GM23338 (cell line): Measurements from ENCODE around the gene OR2F2. TPM values are rescaled to one million over a fixed set of nuclear protein-coding genes. Genes with fewer than 3 reads are reported as not detected.

Experiments used
- ATAC-seq: fragments of 200-7000 bp; cut with Tn5 transposase; 3 replicates; pipeline ENCODE4 v1.9.1; 2020
- DNase-seq: peaks from one replicate; pipeline ENCODE4 v3.0.0-alpha.2; 2015; ENCODE audit warnings: low spot score
- H2AFZ ChIP-seq: fragments of 200-600 bp; sonication (generic); 2 replicates; pipeline ENCODE4 v1.8.0; 2016; ENCODE audit warnings: antibody characterized with exemption, mild to moderate bottlenecking, moderate library complexity
- H3F3A ChIP-seq: fragments of 200-600 bp; sonication (generic); replicated peaks from 2 replicates; pipeline ENCODE4 v1.8.0; 2017; ENCODE audit warnings: antibody characterized with exemption, mixed run types, low read depth
- H3K27ac ChIP-seq: fragments of 200-600 bp; sonication (generic); 2 replicates; pipeline ENCODE4 v1.6.1; 2016; ENCODE audit warnings: low read depth
- H3K27me3 ChIP-seq: fragments of 200-600 bp; sonication (generic); 2 replicates; pipeline ENCODE4 v1.8.0; 2016; ENCODE audit warnings: mild to moderate bottlenecking, mixed run types, moderate library complexity; ENCODE audit not compliant: insufficient read depth
- H3K36me3 ChIP-seq: fragments of 200-600 bp; sonication (generic); 2 replicates; pipeline ENCODE4 v1.8.0; 2016; ENCODE audit warnings: mild to moderate bottlenecking; ENCODE audit not compliant: insufficient read depth
- H3K4me1 ChIP-seq: fragments of 200-600 bp; sonication (generic); 2 replicates; pipeline ENCODE4 v1.8.0; 2016; ENCODE audit warnings: mild to moderate bottlenecking, moderate library complexity; ENCODE audit not compliant: insufficient read depth
- H3K4me2 ChIP-seq: fragments of 200-600 bp; sonication (generic); 2 replicates; pipeline ENCODE4 v1.7.1; 2017; ENCODE audit warnings: mixed run types
- H3K4me3 ChIP-seq: fragments of 200-600 bp; sonication (generic); 2 replicates; pipeline ENCODE4 v1.6.1; 2016; ENCODE audit warnings: mixed run types
- H3K79me2 ChIP-seq: fragments of 200-600 bp; sonication (generic); replicated peaks from 2 replicates; pipeline ENCODE4 v1.8.0; 2017; ENCODE audit warnings: mild to moderate bottlenecking; ENCODE audit not compliant: insufficient read depth
- H3K9me2 ChIP-seq: fragments of 200-600 bp; sonication (generic); 2 replicates; pipeline ENCODE4 v1.8.0; 2017; ENCODE audit not compliant: insufficient read depth
- H4K20me1 ChIP-seq: fragments of 200-600 bp; sonication (generic); replicated peaks from 2 replicates; pipeline ENCODE4 v1.8.0; 2017; ENCODE audit warnings: mild to moderate bottlenecking; ENCODE audit not compliant: insufficient read depth
- H3K27ac Mint-ChIP-seq: 2 replicates; pipeline ENCODE4 v1.8.0; 2020; ENCODE audit warnings: inconsistent platforms, mild to moderate bottlenecking, moderate library complexity, mixed read lengths
- H3K27me3 Mint-ChIP-seq: 3 replicates; pipeline ENCODE4 v1.8.0; 2022; ENCODE audit warnings: low read depth, mild to moderate bottlenecking, moderate library complexity, mixed read lengths, inconsistent platforms; ENCODE audit not compliant: insufficient read depth, poor library complexity
- H3K36me3 Mint-ChIP-seq: 3 replicates; pipeline ENCODE4 v1.8.0; 2021; ENCODE audit warnings: low read depth, mild to moderate bottlenecking, inconsistent platforms, moderate library complexity, mixed read lengths
- H3K4me1 Mint-ChIP-seq: 3 replicates; pipeline ENCODE4 v1.8.0; 2020; ENCODE audit warnings: mild to moderate bottlenecking, inconsistent platforms, mixed read lengths
- H3K4me3 Mint-ChIP-seq: 3 replicates; pipeline ENCODE4 v1.8.0; 2021; ENCODE audit warnings: moderate library complexity, mild to moderate bottlenecking, inconsistent platforms, mixed read lengths
- H3K9me3 Mint-ChIP-seq: 3 replicates; pipeline ENCODE4 v1.8.0; 2020; ENCODE audit warnings: moderate library complexity, mild to moderate bottlenecking, inconsistent platforms, mixed read lengths
- CREB1 ChIP-seq: fragments of 250-450 bp; sonication (Bioruptor Pico); IDR thresholded peaks from 2 replicates; pipeline ENCODE4 v1.5.0; 2020; ENCODE audit warnings: low read depth, mild to moderate bottlenecking, moderate library complexity
- CTCF ChIP-seq, 2 experiments: fragments of 200-600 bp in 1 of 2; sonication (generic) in 1 of 2; conservative IDR thresholded peaks; 2 replicates each; pipeline versions ENCODE4 v1.5.1 to v1.6.1; 2016 to 2017; ENCODE audit warnings: antibody characterized with exemption in 2 of 2, low read depth in 2 of 2, mild to moderate bottlenecking in 2 of 2, moderate library complexity in 1 of 2
- EZH2phosphoT487 ChIP-seq: fragments of 200-600 bp; sonication (generic); IDR thresholded peaks from one replicate; pipeline ENCODE4 v1.8.1; 2018; ENCODE audit warnings: antibody characterized with exemption; ENCODE audit not compliant: unreplicated experiment
- POLR2AphosphoS5 ChIP-seq: IDR thresholded peaks from 2 replicates; pipeline ENCODE4 v1.6.1; 2016; ENCODE audit warnings: antibody characterized with exemption, low read depth
- STAT1 ChIP-seq: IDR thresholded peaks from one replicate; pipeline ENCODE4 v1.6.1; 2016; ENCODE audit warnings: antibody characterized with exemption; ENCODE audit not compliant: unreplicated experiment
- ZNF331 ChIP-seq: fragments of 250-450 bp; sonication (Bioruptor Pico); IDR thresholded peaks from 2 replicates; pipeline ENCODE4 v1.5.0; 2020; ENCODE audit warnings: low read depth, mild to moderate bottlenecking, moderate library complexity
- ZNF462 ChIP-seq: fragments of 250-450 bp; sonication (Bioruptor Pico); IDR thresholded peaks from 2 replicates; pipeline ENCODE4 v1.5.0; 2020; ENCODE audit warnings: mild to moderate bottlenecking, moderate library complexity
- polyA plus RNA-seq: library from polyadenylated mRNA; unstranded; fragments of >200 nt; fragmentation: Nextera tagmentation; extraction: Ambion mirVana; gene quantifications from 2 replicates; pipeline ENCODE4 v1.2.1, GENCODE V29; 2016
- total RNA-seq: library from RNA; depleted of rRNA; stranded (reverse); fragments of >200 nt; shearing (Covaris generic); gene quantifications from 2 replicates; pipeline ENCODE4 v1.2.3, GENCODE V29; 2014

OR2F2 gene
- total and polyA plus RNA-seq, 2 experiments from 2014 or later: not detected

- no peaks in the 10 kb centered on the region for H4K20me1 ChIP-seq
- H3F3A ChIP-seq: no peaks in the 10 kb centered on the region
- no peaks in the 10 kb centered on the region for H3K4me1 Mint-ChIP-seq
- no peaks in the 10 kb centered on the region for H3K9me2 ChIP-seq
- H3K36me3 ChIP-seq: no peaks in the 10 kb centered on the region
- TF ChIP-seq POLR2AphosphoS5: no peak
- peak; percentile 0 to 19; a peak in 2 of 4 replicates for TF ChIP-seq CTCF (conservative IDR thresholded peaks at IDR 0.05; ENCODE audit: low read depth in 2 of 2)
- TF ChIP-seq ZNF331 (CRISPR knock-in tag): no peak
- no peak for TF ChIP-seq ZNF462
- TF ChIP-seq CREB1: no peak
- no peak for TF ChIP-seq STAT1
- TF ChIP-seq EZH2phosphoT487: no peak
- ATAC-seq (no peak; the same call in 2 of the 3 replicates), DNase-seq (no peak)
- no peaks in the 10 kb centered on the region for H3K4me1 ChIP-seq
- no peaks in the 10 kb centered on the region for H3K27me3 ChIP-seq
- no peaks in the 10 kb centered on the region for H3K27me3 Mint-ChIP-seq
- H3K27ac Mint-ChIP-seq: no peak overlapping the region
- no peak overlapping the region for H3K4me3 ChIP-seq
- H3K9me3 Mint-ChIP-seq: no peaks in the 10 kb centered on the region
- H2AFZ ChIP-seq: no peak overlapping the region
- H3K79me2 ChIP-seq: no peaks in the 10 kb centered on the region
- H3K27ac ChIP-seq: no peak overlapping the region
- H3K36me3 Mint-ChIP-seq: no peaks in the 10 kb centered on the region
- no peak overlapping the region for H3K4me3 Mint-ChIP-seq
- H3K4me2 ChIP-seq: no peak overlapping the region
These were observed 19.9 kb upstream of the OR2F2 start for GRCh38 chr7:143914938-143915652.
